MCF 10A (cell line): Measurements from ENCODE around the gene PCYT2. TPM values are rescaled to one million over a fixed set of nuclear protein-coding genes. Genes with fewer than 3 reads are reported as not detected.

Experiments
- BruUV-seq: library from RNA; stranded (reverse); fragments of 400-500 nt; replicated peaks from 2 replicates; lab custom pipeline; 2021; lab: Mats Ljungman, UMichigan
- CTCF ChIA-PET: fragments of 300-600 bp; sonication (Branson Sonifier 250); formaldehyde crosslinking; extraction: SDS; loops from one replicate; lab custom pipeline; 2021; ENCODE audit warnings: antibody characterized with exemption, inconsistent platforms; lab: Yijun Ruan, JAX
- POLR2A ChIA-PET: fragments of 300-600, 350-650 bp; sonication (Branson Sonifier 250); formaldehyde crosslinking; extraction: SDS; loops from one replicate; lab custom pipeline; 2020; ENCODE audit warnings: antibody characterized with exemption, inconsistent platforms; lab: Yijun Ruan, JAX
- DNase-seq: peaks from one replicate; pipeline ENCODE4 v3.0.0-alpha.2; 2018; ENCODE audit not compliant: unreplicated experiment
- H3K27ac Mint-ChIP-seq: one replicate; pipeline ENCODE4 v1.8.0; 2022; ENCODE audit warnings: mild to moderate bottlenecking, low read depth, mixed read lengths; ENCODE audit not compliant: unreplicated experiment
- H3K27me3 Mint-ChIP-seq: one replicate; pipeline ENCODE4 v1.8.0; 2022; ENCODE audit warnings: mixed read lengths; ENCODE audit not compliant: insufficient read depth, unreplicated experiment
- H3K36me3 Mint-ChIP-seq: one replicate; pipeline ENCODE4 v1.8.0; 2022; ENCODE audit warnings: mild to moderate bottlenecking, moderate library complexity, mixed read lengths; ENCODE audit not compliant: insufficient read depth, unreplicated experiment
- H3K4me1 Mint-ChIP-seq: one replicate; pipeline ENCODE4 v1.8.0; 2022; ENCODE audit warnings: mixed read lengths; ENCODE audit not compliant: insufficient read depth, unreplicated experiment
- H3K4me3 Mint-ChIP-seq: one replicate; pipeline ENCODE4 v1.8.0; 2022; ENCODE audit warnings: mild to moderate bottlenecking, moderate library complexity, mixed read lengths; ENCODE audit not compliant: unreplicated experiment
- H3K9me3 Mint-ChIP-seq: one replicate; pipeline ENCODE4 v1.8.0; 2022; ENCODE audit warnings: mixed read lengths; ENCODE audit not compliant: unreplicated experiment
- CTCF ChIP-seq: fragments of 200-600 bp; IDR thresholded peaks from one replicate; pipeline ENCODE4 v1.8.0; 2022; ENCODE audit warnings: antibody characterized with exemption, mild to moderate bottlenecking; ENCODE audit not compliant: unreplicated experiment
- intact Hi-C: fragments of 100-400 bp; cut with micrococcal nuclease; formaldehyde crosslinking; loops from 2 replicates; pipeline ENCODE4 v1.14.1; 2022
- total RNA-seq: library from RNA; stranded (reverse); gene quantifications from 2 replicates; pipeline ENCODE4 v1.2.3, GENCODE V29; 2022

Gene PCYT2
- total RNA-seq, 1 experiment from 2014 or later: 26.8 TPM

DNA sequence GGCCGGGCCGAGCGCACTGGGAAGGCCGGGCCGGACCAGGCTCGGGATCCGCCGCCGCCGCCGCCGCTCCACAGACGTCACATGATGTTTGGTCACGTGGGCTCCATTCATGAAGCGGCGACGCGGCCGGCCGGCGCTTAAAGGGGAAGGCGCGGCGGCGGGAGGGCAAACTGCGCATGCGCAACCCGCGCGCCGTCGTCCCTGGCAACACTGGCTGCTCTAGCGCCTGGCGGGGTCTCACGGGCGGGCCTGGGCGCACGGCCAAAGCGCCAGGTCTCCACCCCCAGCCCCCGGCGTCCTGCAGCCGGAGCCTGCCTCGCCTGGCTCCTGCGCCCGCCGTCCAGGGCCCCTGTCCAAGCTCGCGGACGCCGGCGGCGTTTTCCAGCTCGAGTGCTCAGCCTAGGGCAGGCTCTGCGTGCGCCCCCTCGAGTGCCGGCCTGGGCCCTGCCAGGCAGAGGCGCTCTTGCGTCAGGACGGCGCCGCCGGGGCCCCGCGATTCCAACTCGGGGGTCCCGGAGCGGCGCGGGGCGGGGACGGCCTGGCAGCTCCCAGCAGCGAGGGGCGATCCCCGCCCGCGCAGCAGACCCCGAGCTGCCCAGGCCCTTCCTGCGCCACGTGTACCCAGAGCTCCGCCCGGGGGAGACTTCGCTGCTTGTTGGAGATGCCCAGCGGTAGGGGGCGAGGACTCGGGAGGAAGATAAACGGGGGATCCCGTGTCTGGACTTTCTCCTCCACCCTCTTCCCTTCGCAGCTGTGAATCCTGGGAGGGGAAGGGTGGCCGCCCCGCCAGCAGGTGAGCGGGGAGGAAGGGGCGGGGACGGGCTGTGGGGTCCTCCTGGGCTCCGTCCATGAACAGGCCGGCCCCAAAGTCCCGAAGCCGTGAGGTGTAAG is 16.7 kb upstream of the PCYT2 start, which contains the start of gene MAFG:
Gene MAFG, minus strand, starts transcription at position 83 of the 891 bp plus-strand sequence. CDS start 4,550 bp downstream, outside the sequence.
- intact Hi-C loops: no loop called here
- H3K9me3 Mint-ChIP-seq: no peaks in the 10 kb centered on the region
- TF ChIP-seq CTCF: peak; percentile 26
- H3K27me3 Mint-ChIP-seq: no peaks in the 10 kb centered on the region
- H3K4me3 Mint-ChIP-seq: peak within 1 kb of the TSS; percentile 84
- peaks cover 19% of the 10 kb centered on the region for H3K4me1 Mint-ChIP-seq
- peaks cover 9% of the 10 kb centered on the region for H3K36me3 Mint-ChIP-seq
- ChIA-PET POLR2A (interaction anchor here (0.6 to 6.3 kb wide), 13 partner anchors 10 to 855 kb away, joined by 3 to 59 read pairs (median 6); partner anchors contain the start of genes CENPX, FASN, LRRC45 and NPLOC4), CTCF (interaction anchor here (0.5 to 1.2 kb wide), 7 partner anchors 14 to 124 kb away, joined by 3 to 7 read pairs (median 4); partner anchors contain the start of genes GPS1 and RFNG)
- peak; percentile 93 for DNase-seq
- H3K27ac Mint-ChIP-seq: peak within 1 kb of the TSS; percentile 81
- BruUV-seq: no TSS peak

- Mint-ChIP-seq H3K36me3 (peaks cover 16% of the 10 kb centered on the region), H3K4me1 (peaks cover 21% of the 10 kb centered on the region), H3K27ac (no peak overlapping the region), H3K9me3 (no peaks in the 10 kb centered on the region), H3K27me3 (no peaks in the 10 kb centered on the region), H3K4me3 (peak overlapping the region; percentile 84)
- TF ChIP-seq CTCF: no peak
- CTCF ChIA-PET: interaction anchor here (0.5 to 1.2 kb wide), 6 partner anchors 13 to 279 kb away, joined by 3 to 7 read pairs (median 4); no protein-coding TSS in a partner anchor
- DNase-seq: no peak
- POLR2A ChIA-PET: interaction anchor here (0.6 to 6.3 kb wide), 14 partner anchors 11 to 854 kb away, joined by 3 to 59 read pairs (median 6); partner anchors contain the start of genes CENPX, DCXR, FASN and LRRC45
- intact Hi-C loops: no loop called here
- no TSS peak for BruUV-seq
Measured at GRCh38 chr17:81927152-81927652, 16.0 kb upstream of the PCYT2 start.

DNA sequence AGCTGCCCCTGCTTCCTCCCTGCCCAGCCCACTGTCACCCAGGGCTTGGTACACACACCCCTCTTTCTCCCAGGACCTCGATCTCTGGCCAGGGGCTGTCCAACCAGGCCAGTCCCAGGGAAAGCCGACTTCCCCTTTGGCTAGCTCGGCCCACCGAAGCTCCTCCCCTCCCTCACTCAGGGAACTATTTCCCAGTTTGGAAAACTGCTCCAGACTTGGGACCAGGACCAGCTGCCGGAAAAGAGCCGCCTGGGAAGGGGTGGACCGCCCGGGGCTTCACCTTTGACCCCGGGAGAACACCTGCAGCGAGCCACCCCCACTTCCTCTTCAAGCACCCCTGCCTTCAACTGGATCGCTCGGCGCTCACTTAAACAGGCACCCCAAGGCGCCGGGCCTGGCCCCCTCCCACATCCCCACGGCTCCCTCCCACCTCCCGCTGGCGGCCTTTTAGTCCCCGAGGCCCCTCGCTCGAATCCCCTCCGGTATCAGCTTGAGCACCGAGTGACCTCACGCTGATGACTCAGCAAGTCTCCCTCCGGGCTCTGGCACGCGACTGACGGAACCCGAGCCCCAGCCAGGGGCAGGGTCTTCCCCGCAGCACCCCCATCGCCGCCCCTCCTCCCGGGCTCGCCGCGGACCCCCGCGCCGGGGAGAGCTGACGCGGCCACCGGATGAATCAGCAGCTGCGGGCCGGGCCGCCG is 15.4 kb upstream of the PCYT2 start:
- TF ChIP-seq CTCF: no peak
- Mint-ChIP-seq H3K9me3 (no peaks in the 10 kb centered on the region), H3K27ac (peak overlapping the region; percentile 81), H3K4me3 (peak overlapping the region; percentile 84), H3K27me3 (no peaks in the 10 kb centered on the region), H3K36me3 (peaks cover 21% of the 10 kb centered on the region), H3K4me1 (peaks cover 21% of the 10 kb centered on the region)
- intact Hi-C loops: no loop called here
- CTCF ChIA-PET: interaction anchor here (0.6 to 1.1 kb wide), 4 partner anchors 46 to 280 kb away, joined by 3 to 8 read pairs (median 4); no protein-coding TSS in a partner anchor
- peak; percentile 70 for DNase-seq
- POLR2A ChIA-PET: interaction anchor here (0.5 to 6.3 kb wide), 13 partner anchors 10 to 242 kb away, joined by 3 to 59 read pairs (median 6); partner anchors contain the start of genes CENPX, DCXR, FASN and LRRC45
- BruUV-seq: no TSS peak
